Endometrium (tissue), 2 donors: Measurements from ENCODE around the gene IL36G.

Experiments
- FAIRE-seq: peaks from 2 replicates; lab custom pipeline; 2012; peaks lifted over from hg19 to GRCh38; lab: Jason Lieb, UNC
- donor health status: control.
- donor health status: control.

Gene IL36G

GRCh38 chr2:112972423-112973086, 5.3 kb upstream of the IL36G start:
- no peak for FAIRE-seq

GRCh38 chr2:112973156-112973555, 4.7 kb upstream of the IL36G start:
- no peak for FAIRE-seq

DNA sequence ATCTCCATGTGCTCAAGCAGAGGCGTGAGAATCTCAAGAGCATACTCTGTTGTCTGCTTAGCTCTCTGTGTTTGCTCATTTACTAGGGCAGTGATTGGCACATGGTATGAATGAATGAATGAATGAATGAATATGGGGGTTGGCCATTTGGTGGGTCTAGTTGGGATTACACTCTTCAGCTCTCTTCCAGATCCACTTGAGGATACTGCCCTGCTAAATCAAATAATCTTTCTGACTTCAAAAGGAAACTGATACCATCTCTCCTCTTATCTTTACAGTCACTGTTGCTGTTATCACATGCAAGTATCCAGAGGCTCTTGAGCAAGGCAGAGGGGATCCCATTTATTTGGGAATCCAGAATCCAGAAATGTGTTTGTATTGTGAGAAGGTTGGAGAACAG, 1.9 kb downstream of the IL36G start:
- FAIRE-seq = no peak

GRCh38 chr2:112980537-112980936, 2.7 kb downstream of the IL36G start:
- no peak for FAIRE-seq

GRCh38 chr2:112985090-112985489, 7.3 kb downstream of the IL36G start:
- FAIRE-seq = no peak

GRCh38 chr2:112989611-112990010, 11.8 kb downstream of the IL36G start:
- no peak for FAIRE-seq

DNA sequence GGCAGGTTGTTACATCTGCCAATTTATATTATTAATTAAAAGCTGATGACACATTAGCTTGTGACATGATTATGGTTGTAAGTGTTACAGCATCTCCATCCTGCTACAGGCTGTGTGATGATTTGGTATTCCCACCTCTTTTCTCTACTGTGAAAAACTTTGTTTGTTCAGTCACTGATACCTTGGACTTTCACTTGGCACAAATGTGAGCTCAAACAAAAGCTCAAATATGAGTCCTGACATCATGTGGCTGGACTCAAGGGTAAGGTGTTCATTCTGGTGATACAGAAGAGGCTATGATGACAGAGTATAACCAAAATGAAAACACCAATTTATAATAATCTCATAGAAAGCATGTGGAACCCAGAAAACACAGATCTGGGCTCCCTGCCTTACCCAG, 16.0 kb downstream of the IL36G start:
- no peak for FAIRE-seq

DNA sequence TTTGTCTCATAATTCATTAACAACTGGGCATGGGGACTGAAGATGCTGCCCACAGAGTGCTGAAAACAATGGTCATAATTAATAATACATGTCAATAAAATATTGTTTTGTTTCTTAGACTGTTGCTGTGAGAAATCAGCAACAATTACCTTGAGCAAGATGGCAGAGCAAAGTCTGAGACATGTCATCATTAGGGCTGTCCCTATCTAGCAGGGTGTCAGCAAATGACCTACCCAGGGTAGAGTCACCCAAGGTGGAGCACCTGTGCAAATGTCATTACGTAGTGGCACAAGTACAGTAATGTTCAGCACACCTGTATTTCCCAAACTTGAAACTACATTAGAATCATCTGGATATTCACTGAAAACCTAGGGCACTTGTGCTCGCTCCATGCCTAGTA, 16.8 kb downstream of the IL36G start:
- FAIRE-seq = no peak

GRCh38 chr2:112995346-112995920, 17.6 kb downstream of the IL36G start:
- FAIRE-seq = no peak

- FAIRE-seq = no peak
These were observed 18.8 kb downstream of the IL36G start for GRCh38 chr2:112996635-112997034.

- FAIRE-seq = no peak
These were observed 19.3 kb downstream of the IL36G start for GRCh38 chr2:112997151-112997550.

GRCh38 chr2:113000436-113000835, 22.6 kb downstream of the IL36G start:
- no peak for FAIRE-seq

DNA sequence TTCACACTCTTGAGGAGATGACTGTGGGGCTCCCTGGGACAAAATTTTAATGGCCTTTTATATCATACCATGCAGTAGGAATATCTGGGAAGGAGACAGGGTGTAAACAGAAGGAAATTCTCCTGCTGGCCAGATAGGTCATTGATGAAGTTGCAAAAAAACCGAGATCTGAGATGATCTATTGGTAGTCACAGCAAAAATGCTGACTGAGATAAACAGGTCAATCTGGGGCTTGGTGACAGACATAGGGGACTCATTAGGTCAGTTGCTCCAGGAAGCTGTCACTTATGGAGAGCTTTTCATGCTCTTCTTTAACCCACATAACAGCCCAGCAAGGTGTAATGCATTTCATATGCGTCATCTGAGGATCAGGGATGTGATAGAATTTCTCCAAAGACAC, 24.9 kb downstream of the IL36G start:
- FAIRE-seq = no peak

DNA sequence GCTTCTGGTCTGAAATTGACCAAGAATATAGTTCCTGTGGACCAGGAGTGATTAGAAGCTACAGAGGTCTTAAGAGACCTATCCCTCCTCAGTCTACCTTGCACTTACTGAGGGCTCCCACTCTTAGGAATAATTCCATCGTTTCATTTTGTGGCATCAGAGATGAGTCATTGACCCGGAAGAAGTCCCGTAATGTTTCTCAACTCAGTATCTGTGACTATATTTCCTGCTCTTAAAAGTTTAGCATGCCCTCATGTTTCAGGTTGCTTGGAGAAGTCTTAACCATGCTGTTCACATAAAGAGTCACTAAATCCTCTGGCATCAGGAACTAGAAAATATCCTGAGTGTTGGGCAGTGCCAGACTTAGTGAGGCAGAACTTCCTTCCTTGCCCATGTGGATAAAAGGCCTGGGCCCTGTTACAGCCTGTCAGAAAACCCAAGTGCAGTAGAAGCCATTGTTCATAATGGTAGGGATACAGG, 27.3 kb downstream of the IL36G start, which contains the start of gene IL36A:
Gene IL36A (plus strand): TSS at position 430 of the 480 bp plus-strand sequence. CDS start 413 bp downstream, outside the sequence.
- FAIRE-seq = no peak

- no peak for FAIRE-seq
These were observed 29.4 kb downstream of the IL36G start for GRCh38 chr2:113007250-113007649.

DNA sequence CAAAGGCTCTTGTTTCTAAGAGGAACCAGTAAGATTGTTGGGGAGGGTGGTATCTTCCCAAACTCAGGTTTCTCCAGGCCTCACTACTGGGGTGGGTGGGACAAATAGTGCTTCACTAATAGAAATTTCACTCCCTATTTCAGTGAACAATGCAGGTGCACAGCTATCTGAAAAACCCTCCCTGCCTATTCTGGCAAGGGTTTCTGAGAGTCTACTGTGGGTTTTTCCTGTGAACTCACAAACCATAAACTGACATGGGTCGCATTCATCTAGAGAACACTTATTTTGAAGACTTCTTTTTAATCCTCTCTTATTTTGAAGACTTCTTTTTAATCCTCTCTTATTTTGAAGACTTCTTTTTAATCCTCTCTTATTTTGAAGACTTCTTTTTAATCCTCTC, 31.8 kb downstream of the IL36G start:
- peak; percentile 31 for FAIRE-seq

GRCh38 chr2:113010088-113010487, 32.3 kb downstream of the IL36G start:
- no peak for FAIRE-seq

DNA sequence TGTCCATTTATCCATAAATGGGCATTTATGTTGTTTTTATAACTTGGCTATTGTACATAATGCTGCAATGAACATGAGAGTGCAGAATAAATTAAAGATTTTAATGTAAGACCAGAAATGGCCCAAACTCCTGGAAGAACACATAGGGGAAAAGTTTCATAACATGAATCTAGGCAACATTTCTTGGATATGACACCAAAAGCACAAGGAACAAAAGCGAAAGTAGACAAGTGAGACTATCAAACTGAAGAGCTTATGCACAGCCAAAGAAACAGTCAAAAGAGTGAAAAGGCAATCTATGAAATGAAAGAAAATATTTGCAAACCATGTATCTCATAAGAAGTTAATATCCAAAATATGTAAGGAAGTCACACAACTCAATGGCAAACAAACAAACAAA, 33.3 kb downstream of the IL36G start:
- FAIRE-seq = no peak

GRCh38 chr2:113012436-113013335, 34.9 kb downstream of the IL36G start:
- no peak for FAIRE-seq

GRCh38 chr2:113013336-113013661, 35.5 kb downstream of the IL36G start:
- FAIRE-seq = no peak

DNA sequence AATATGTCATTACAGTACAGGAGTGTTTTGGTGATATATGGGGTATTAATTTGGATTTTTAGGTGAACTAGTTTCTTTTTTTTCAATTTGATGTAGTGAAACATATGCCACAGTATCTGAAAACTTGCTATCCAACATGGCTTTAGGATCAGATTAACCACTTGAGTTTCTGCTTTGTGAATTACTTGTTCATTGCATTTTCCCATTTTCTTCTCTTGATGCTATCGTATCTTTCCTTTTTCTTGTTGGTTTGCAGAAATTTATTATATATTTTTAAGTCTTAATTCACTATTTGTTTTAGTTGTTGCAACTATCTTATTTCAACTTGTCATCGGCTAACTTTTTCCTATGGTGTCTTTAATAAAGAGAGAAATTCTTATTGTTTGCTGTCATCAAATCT, 36.3 kb downstream of the IL36G start:
- no peak for FAIRE-seq

DNA sequence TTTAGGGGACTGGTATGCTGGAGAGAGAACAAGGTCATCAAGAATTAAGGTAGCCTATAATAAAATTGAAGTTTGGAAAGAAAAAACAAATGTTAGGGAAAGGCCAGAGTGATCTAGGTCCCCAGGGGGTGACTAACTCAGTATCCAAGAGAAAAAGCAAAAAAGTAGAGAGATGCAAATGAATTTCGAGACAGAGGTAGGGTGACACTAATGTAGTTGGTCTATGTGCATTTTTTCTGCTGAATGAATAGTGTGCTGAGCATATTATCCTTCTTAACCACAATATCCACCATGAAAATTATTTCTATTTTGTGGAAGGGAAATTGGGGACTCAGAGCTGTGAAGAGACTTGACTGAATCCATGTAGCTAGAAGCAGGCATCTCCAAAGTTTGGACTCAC, 37.2 kb downstream of the IL36G start:
- FAIRE-seq = no peak

GRCh38 chr2:113015655-113016054, 37.8 kb downstream of the IL36G start:
- FAIRE-seq = no peak
